SK-N-SH treated with all-trans-retinoic acid at 6 μM for 48 hours (cell line): Measurements from ENCODE around the gene ZNF496.

Experiments used
- ATAC-seq: fragments of 200-7000 bp; cut with Tn5 transposase; 3 replicates; pipeline ENCODE4 v1.9.1; 2020; ENCODE audit warnings: mild to moderate bottlenecking, moderate library complexity
- ARNTL ChIP-seq: fragments of 450-650 bp; formaldehyde crosslinking; IDR thresholded peaks from 2 replicates; pipeline ENCODE4 v1.5.0; 2020; ENCODE audit warnings: low read depth, mild to moderate bottlenecking, moderate library complexity, borderline replicate concordance
- BACH2 ChIP-seq: fragments of 250-450 bp; sonication (Bioruptor Pico); IDR thresholded peaks from 2 replicates; pipeline ENCODE4 v1.9.0; 2021; ENCODE audit warnings: mild to moderate bottlenecking, borderline replicate concordance
- CREB5 ChIP-seq: fragments of 250-450 bp; sonication (Bioruptor Pico); IDR thresholded peaks from 2 replicates; pipeline ENCODE4 v1.5.1; 2020; ENCODE audit warnings: low read depth, mild to moderate bottlenecking, moderate library complexity
- CSDC2 ChIP-seq: fragments of 250-450 bp; sonication (Bioruptor Pico); IDR thresholded peaks from 2 replicates; pipeline ENCODE4 v1.5.0; 2020; ENCODE audit warnings: mild to moderate bottlenecking, moderate library complexity
- CSRNP3 ChIP-seq: fragments of 250-450 bp; sonication (Bioruptor Pico); IDR thresholded peaks from 2 replicates; pipeline ENCODE4 v1.5.1; 2021; ENCODE audit warnings: mild to moderate bottlenecking, moderate library complexity
- ESRRG ChIP-seq: fragments of 250-450 bp; sonication (Bioruptor Pico); IDR thresholded peaks from 2 replicates; pipeline ENCODE4 v1.6.1; 2021; ENCODE audit warnings: mild to moderate bottlenecking
- GLIS3 ChIP-seq: fragments of 250-450 bp; sonication (Bioruptor Pico); IDR thresholded peaks from 2 replicates; pipeline ENCODE4 v1.5.0; 2020; ENCODE audit warnings: mild to moderate bottlenecking, moderate library complexity
- ISL1 ChIP-seq: fragments of 250-450 bp; sonication (Bioruptor Pico); IDR thresholded peaks from 2 replicates; pipeline ENCODE4 v2.1.2; 2022; ENCODE audit warnings: mild to moderate bottlenecking, moderate library complexity
- POU6F1 ChIP-seq: fragments of 250-450 bp; sonication (Bioruptor Pico); IDR thresholded peaks from 2 replicates; pipeline ENCODE4 v1.8.0; 2021; ENCODE audit warnings: low read depth, mild to moderate bottlenecking, moderate library complexity, borderline replicate concordance
- PPARA ChIP-seq: fragments of 250-450 bp; sonication (Bioruptor Pico); IDR thresholded peaks from 2 replicates; pipeline ENCODE4 v1.5.0; 2020; ENCODE audit warnings: mild to moderate bottlenecking, borderline replicate concordance
- SNAI2 ChIP-seq: fragments of 250-450 bp; sonication (Bioruptor Pico); IDR thresholded peaks from 2 replicates; pipeline ENCODE4 v1.5.0; 2020; ENCODE audit warnings: mild to moderate bottlenecking, moderate library complexity
- TCF4 ChIP-seq: fragments of 250-450 bp; sonication (Bioruptor Pico); IDR thresholded peaks from 2 replicates; pipeline ENCODE4 v1.8.0; 2021; ENCODE audit warnings: mild to moderate bottlenecking, moderate library complexity, borderline replicate concordance
- TOX ChIP-seq: fragments of 250-450 bp; sonication (Bioruptor Pico); IDR thresholded peaks from 2 replicates; pipeline ENCODE4 v1.8.0; 2021; ENCODE audit warnings: mild to moderate bottlenecking, moderate library complexity, borderline replicate concordance
- ZC3H10 ChIP-seq: fragments of 250-450 bp; sonication (Bioruptor Pico); IDR thresholded peaks from 2 replicates; pipeline ENCODE4 v1.5.1; 2021; ENCODE audit warnings: mild to moderate bottlenecking, moderate library complexity
- ZFP3 ChIP-seq: fragments of 250-450 bp; sonication (Bioruptor Pico); IDR thresholded peaks from 2 replicates; pipeline ENCODE4 v1.5.0; 2020; ENCODE audit warnings: mild to moderate bottlenecking, moderate library complexity
- ZFP30 ChIP-seq: fragments of 450-650 bp; formaldehyde crosslinking; IDR thresholded peaks from 2 replicates; pipeline ENCODE4 v1.5.0; 2022; ENCODE audit warnings: mild to moderate bottlenecking, moderate library complexity
- ZNF565 ChIP-seq: fragments of 450-650 bp; formaldehyde crosslinking; conservative IDR thresholded peaks from 2 replicates; pipeline ENCODE4 v1.5.0; 2020; ENCODE audit warnings: low read depth, mild to moderate bottlenecking, moderate library complexity
- ZNF70 ChIP-seq: fragments of 450-650 bp; formaldehyde crosslinking; IDR thresholded peaks from 2 replicates; pipeline ENCODE4 v1.5.0; 2020; ENCODE audit warnings: mild to moderate bottlenecking, moderate library complexity
- ZNF8 ChIP-seq: fragments of 450-650 bp; formaldehyde crosslinking; IDR thresholded peaks from 2 replicates; pipeline ENCODE4 v1.5.0; 2020; ENCODE audit warnings: mild to moderate bottlenecking, moderate library complexity
- TF ChIP-seq, protein P1 (sequence below): fragments of 250-450 bp; sonication (Bioruptor Pico); IDR thresholded peaks from 2 replicates; pipeline ENCODE4 v1.8.0; 2020; ENCODE audit warnings: mild to moderate bottlenecking, moderate library complexity, borderline replicate concordance
- TF ChIP-seq, protein P2 (sequence below): fragments of 250-450 bp; sonication (Bioruptor Pico); IDR thresholded peaks from 2 replicates; pipeline ENCODE4 v1.5.0; 2020; ENCODE audit warnings: mild to moderate bottlenecking, moderate library complexity

The ZNF496 gene

DNA sequence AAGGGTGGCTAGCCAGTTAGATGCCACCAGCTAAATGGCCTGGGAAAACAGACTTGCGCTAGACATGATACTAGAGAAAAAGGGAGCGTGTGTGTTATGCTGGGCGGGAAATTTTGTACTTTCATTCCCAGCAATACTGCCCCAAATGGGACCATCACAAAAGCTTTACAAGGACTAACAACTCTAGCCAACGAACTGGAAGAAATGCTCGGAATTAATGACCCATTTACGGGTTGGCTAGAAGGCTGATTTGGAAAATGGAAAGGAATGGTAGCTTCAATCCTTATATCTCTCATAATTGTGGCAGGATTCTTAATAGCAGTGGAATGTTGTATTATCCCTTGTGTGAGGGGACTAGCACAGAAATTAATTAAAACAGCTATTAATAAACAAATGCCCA, 27.9 kb upstream of the ZNF496 start (continued):
- no peak for TF ChIP-seq ZNF565 (CRISPR knock-in tag)
- no peak for TF ChIP-seq BACH2 (CRISPR knock-in tag)

- no peak for TF ChIP-seq TCF4 (CRISPR knock-in tag)
- TF ChIP-seq SNAI2 (CRISPR knock-in tag) = no peak
- no peak for TF ChIP-seq ZC3H10 (CRISPR knock-in tag)
- TF ChIP-seq ZNF70 (CRISPR knock-in tag) = no peak
- TF ChIP-seq ZFP3 (CRISPR knock-in tag) = no peak
- no peak for TF ChIP-seq CREB5 (CRISPR knock-in tag)
- no peak for TF ChIP-seq ZFP30 (CRISPR knock-in tag)
- no peak for TF ChIP-seq ZNF8 (CRISPR knock-in tag)
- TF ChIP-seq BACH2 (CRISPR knock-in tag) = no peak
- no peak for TF ChIP-seq TOX (CRISPR knock-in tag)
- TF ChIP-seq, protein P1, sequence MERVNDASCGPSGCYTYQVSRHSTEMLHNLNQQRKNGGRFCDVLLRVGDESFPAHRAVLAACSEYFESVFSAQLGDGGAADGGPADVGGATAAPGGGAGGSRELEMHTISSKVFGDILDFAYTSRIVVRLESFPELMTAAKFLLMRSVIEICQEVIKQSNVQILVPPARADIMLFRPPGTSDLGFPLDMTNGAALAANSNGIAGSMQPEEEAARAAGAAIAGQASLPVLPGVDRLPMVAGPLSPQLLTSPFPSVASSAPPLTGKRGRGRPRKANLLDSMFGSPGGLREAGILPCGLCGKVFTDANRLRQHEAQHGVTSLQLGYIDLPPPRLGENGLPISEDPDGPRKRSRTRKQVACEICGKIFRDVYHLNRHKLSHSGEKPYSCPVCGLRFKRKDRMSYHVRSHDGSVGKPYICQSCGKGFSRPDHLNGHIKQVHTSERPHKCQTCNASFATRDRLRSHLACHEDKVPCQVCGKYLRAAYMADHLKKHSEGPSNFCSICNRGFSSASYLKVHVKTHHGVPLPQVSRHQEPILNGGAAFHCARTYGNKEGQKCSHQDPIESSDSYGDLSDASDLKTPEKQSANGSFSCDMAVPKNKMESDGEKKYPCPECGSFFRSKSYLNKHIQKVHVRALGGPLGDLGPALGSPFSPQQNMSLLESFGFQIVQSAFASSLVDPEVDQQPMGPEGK (CRISPR knock-in tag) = no peak
- no peak for ATAC-seq
Observed at GRCh38 chr1:247358920-247359319, 27.3 kb upstream of the ZNF496 start.

DNA sequence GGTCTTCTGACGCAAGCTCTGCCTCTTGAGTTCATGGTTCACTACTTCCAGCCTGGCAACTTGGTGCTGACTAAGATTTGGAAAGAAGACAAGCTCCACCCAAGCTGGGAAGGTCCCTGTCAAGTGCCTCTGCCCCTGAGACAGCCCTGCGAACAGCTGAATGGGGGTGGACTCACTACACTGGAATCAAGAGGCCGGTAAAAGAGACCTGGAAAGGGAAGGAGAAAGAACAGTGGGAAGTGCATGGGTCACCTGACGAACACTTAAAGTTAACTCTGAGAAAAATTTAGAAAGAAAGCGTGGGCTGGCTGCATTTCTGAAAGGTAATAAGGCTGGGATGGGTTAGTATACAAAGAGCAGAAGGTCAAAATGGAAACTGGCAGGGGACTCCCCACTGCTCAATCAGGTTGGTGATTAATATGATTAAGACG, 26.1 kb upstream of the ZNF496 start:
- ATAC-seq = no peak
- TF ChIP-seq ZNF70 (CRISPR knock-in tag) (no peak), CSRNP3 (CRISPR knock-in tag) (no peak), TCF4 (CRISPR knock-in tag) (no peak), ZFP3 (CRISPR knock-in tag) (no peak), ZNF8 (CRISPR knock-in tag) (no peak), SNAI2 (CRISPR knock-in tag) (no peak), ZFP30 (CRISPR knock-in tag) (no peak), ZNF565 (CRISPR knock-in tag) (no peak), CSDC2 (CRISPR knock-in tag) (no peak), GLIS3 (CRISPR knock-in tag) (no peak), ESRRG (CRISPR knock-in tag) (no peak), ISL1 (no peak), TOX (CRISPR knock-in tag) (no peak), ARNTL (CRISPR knock-in tag) (no peak), PPARA (CRISPR knock-in tag) (no peak), POU6F1 (CRISPR knock-in tag) (no peak), CREB5 (CRISPR knock-in tag) (no peak)
- TF ChIP-seq, protein P1 (CRISPR knock-in tag) = no peak
- TF ChIP-seq, protein P2, sequence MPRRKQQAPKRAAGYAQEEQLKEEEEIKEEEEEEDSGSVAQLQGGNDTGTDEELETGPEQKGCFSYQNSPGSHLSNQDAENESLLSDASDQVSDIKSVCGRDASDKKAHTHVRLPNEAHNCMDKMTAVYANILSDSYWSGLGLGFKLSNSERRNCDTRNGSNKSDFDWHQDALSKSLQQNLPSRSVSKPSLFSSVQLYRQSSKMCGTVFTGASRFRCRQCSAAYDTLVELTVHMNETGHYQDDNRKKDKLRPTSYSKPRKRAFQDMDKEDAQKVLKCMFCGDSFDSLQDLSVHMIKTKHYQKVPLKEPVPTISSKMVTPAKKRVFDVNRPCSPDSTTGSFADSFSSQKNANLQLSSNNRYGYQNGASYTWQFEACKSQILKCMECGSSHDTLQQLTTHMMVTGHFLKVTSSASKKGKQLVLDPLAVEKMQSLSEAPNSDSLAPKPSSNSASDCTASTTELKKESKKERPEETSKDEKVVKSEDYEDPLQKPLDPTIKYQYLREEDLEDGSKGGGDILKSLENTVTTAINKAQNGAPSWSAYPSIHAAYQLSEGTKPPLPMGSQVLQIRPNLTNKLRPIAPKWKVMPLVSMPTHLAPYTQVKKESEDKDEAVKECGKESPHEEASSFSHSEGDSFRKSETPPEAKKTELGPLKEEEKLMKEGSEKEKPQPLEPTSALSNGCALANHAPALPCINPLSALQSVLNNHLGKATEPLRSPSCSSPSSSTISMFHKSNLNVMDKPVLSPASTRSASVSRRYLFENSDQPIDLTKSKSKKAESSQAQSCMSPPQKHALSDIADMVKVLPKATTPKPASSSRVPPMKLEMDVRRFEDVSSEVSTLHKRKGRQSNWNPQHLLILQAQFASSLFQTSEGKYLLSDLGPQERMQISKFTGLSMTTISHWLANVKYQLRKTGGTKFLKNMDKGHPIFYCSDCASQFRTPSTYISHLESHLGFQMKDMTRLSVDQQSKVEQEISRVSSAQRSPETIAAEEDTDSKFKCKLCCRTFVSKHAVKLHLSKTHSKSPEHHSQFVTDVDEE (CRISPR knock-in tag) = no peak
